Stromal cell of bone marrow (primary cell): ENCODE measurements around the gene PLA2G4C.
A peak's percentile ranks its signal among the peaks of the same experiment; 100 is the strongest.

Experiments
- DNase-seq: peaks from one replicate; pipeline ENCODE4 v3.0.0-alpha.2; 2012; ENCODE audit warnings: low read depth

The PLA2G4C gene

DNA sequence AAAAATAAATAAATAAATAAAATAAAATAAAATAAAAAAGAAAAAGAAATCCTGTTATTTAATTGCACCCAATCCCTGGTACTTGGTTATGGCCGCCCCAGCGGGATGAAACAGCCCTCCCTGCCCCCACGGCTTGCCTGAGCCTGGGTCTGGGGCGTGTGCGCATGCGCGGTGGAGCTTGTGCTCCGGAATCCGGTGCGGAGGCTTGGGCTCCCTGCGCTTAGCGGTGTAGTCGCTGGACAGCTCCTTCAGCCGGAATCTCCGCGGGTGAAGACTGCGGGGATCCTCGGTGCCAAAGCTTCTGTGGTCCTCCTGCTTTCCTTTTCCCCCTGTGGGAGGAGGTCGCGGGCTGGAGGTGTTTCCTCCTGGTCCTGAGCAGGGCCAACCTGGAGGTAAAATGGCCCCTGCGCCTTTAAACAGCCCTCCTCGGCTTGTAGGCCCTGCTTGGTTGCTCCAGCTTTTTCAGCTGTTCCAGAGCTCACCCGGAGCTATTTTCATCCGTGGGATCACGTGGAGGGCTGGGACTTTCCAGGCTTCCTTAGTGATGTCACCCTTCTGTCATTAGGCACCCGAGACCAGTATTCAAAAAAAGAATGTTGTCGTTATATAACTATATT lies at the start of gene PLA2G4C:
Gene PLA2G4C (minus strand): TSS at position 468 of the 617 bp plus-strand sequence. CDS start 4,288 bp downstream, outside the sequence.
- DNase-seq = peak; percentile 88

- DNase-seq = no peak
Measured at GRCh38 chr19:48158210-48158790, 47.7 kb upstream of the PLA2G4C start.

- no peak for DNase-seq
Measured at GRCh38 chr19:48154003-48154402, 43.4 kb upstream of the PLA2G4C start.

GRCh38 chr19:48152551-48152950 lies 41.9 kb upstream of the PLA2G4C start:
- DNase-seq = peak; percentile 46

DNA sequence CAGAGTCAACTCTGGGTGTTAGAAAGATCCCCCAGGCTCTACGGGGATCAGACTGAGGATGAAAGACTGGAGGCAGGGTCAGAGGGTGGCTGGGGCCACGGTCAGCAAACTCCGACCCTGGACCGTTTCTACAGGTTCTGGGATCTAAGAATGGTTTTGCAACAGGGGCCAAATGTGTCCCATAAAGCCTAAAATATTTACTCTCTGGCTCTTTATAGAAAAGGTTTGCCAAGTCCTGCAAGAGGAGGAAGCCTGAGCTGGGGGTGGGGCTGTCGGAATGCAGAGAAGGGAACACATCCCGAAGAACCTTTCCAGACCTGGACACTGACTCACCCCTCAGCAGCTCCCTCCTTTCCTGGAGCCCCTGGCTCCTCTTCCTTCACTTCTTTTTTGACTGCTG lies 38.8 kb upstream of the PLA2G4C start:
- no peak for DNase-seq

DNA sequence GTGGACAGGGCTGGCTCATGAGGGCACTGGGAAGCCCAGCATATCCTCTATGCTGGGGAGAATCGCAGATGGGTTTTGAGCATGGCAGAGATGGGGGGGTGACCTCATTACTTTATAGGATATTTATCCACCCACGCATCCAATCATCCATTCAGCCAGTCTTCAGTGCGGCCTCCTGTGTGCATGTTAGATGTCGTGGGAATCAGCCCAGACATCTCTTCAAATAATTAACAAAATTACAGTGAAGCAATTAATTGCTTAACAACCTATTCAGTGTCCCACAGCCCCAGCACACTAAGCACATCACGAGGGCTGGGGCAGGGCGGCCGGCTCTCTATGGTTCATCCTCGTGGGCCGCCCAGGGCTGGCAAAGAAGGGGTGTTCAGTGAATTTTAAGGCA lies 38.0 kb upstream of the PLA2G4C start:
- no peak for DNase-seq

DNA sequence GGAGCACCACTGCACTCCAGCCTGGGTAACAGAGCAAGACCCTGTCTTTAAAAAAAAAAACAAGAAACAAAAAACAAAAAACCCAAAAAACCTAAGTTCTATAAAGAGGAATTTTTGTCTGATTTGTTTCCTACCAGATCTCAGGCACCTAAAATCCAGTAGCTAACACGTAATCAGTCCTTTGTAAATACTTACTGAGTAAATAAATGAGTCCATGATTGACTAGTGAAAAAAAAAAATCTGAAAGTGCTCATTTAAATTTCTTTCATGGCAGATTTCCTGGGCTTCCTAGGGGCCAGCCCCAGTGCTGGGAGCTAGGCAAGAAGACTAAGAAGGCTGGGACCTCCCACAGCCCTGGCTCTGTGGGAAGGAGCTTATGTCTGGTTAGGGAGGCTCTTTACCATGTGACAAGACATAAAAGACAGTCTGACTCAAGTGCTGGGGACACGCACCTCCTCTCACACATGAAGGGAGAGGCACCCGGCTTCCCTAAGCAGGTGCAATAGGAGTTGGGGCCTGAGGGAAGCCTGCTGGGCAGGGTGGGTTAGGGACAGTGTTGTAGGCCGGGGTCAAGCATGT lies 37.1 kb upstream of the PLA2G4C start:
- DNase-seq = no peak

DNA sequence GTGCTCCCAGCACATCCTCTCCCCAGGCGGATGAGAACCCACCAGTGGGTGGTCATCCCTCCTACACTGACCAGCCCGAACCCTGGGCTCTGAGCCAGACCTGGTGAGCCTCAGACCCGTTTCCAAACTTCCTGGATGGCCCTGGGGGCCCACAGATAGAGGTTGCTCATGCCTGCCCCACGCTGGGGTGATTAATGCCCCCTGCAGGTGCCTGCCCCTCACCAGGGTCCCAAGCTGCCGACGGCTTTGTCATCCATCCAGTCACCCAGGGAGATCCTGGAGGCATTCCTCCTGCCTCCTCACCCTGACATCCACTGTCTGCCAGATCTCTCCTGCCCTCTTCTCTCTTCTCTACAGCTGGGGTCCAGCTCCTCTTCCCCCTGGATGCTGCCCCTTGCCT lies 28.4 kb upstream of the PLA2G4C start:
- DNase-seq = no peak

- DNase-seq = no peak
Measured at GRCh38 chr19:48137411-48137810, 26.8 kb upstream of the PLA2G4C start.

DNA sequence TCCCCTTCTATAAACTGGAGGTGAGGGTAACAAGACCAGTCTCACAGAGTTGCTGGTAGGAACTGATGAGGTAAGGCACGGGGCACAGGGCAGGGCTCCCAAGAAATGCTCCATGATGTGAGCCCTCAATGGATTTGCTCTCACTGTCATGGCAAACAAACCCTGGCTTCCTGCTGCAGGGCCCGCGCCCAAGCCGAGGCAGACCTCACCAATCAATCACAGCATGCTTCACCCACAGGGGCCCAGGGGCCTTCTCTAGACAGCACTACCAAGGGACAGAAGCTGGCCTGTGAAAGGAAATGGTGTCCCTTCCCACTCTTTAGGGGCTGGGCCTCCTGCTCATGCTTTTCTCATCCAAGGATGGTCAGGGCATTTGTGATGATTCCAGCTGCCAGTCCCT lies 25.9 kb upstream of the PLA2G4C start:
- no peak for DNase-seq

DNA sequence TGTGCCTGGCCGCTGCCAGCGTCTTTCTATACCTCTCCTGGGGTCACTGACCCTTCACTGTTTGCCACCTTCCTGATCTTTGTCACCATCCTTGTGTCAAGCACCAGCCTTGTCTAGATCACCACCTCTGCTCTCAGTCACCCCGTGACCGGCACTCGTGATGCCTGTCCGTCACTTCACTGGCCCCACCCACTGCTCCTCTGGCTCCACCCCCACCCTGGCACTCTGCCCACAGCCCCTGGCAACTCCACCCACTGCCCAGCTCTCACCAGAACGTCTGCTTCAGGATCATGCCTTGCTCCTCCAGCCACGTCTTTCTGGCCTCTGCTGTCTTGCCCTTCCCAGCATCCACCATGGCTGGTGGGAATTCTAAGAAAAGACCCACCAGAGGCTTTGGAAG lies 24.8 kb upstream of the PLA2G4C start:
- DNase-seq = no peak

DNA sequence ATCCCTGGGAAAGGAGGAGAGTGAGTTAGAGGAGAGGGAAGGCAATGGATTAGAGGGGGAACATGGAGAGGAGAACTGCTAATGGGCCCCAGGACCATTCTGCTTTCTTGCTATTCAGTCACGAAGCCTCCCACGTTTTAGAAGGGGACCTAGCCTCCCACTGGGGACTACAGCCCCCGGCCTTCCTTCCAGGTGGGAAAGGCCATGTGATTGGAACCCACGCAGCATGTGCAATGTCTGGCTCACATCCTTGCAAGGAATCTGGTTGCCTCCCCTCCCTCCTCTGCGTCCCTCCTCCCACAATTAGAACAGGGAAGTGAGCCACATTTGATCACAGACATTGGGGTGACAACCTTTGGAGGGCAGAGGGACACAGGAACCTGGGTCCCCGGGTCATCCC lies 22.5 kb upstream of the PLA2G4C start:
- DNase-seq = no peak

DNA sequence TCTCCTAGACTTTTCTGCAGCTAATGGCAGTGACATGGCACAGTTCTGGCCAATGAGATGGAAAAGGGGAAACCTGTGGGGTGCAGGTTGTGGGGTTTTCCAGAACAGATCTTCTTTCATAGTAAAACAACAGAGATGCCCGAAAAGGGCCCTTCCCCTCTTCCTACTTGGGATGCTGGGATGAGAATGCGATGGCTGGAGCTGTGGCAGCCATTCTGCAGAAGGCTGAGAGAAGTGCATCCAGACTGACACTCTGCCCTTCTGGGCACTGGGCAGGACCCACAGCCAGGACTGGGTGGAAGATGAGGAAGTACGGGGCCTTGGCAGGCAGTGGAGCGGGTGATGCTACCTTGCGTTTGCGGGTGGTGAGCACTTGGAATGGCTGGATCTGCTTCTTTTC lies 16.9 kb upstream of the PLA2G4C start:
- DNase-seq = no peak

DNA sequence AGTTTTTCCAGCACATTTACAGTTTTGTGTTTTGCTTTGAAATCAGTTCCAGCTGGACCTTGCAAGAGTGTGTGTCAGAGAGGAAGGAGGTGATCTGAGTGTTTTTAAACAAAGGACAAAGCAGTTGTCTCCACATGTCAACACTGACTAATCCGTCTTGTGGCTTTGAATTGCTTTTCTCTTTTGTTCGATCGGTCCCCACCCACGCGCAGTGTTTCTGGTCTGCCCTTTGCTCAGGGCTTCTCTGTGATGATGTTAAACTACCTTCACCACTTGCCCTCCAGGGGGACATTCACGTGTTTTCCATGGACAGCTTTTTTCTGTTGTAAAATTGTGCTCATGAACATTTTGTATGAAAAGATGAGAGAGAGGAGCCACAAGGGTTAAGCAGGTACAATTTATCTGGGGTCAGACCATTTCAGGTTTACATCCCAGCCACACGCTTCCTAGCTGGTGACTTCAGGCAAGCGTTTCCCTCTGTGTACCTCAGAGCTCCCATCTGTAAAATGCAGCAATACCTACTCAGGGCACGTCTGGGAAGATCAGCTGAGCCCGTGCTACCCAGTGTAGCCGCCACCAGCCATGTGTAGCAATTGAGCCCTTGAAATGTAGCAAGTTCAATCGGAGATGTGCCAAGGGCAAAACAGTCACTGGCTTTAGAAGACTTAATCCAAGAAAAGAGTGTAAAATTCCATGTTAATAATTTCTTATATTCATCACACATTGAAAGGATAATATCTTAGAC lies 13.5 kb upstream of the PLA2G4C start:
- DNase-seq = no peak

DNA sequence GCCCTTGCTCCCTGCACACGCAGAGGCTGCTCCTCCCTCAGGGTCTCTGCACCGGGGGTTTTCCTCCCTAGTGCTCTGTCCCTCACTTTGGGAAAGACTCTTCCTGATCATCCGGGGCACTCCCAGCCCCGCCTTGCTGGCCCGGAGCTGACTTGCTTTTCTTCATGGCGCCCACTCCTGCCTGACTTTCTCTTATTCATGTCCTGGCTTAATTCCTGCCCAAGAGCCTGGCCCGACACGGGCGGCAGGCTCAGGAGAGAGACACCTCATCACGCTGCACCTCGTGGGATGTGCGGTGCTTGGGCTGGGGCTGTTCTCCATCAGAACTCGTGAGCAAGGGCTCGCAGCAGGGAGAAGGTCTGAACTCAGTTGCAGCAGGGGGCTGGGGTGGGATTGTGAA lies 11.8 kb upstream of the PLA2G4C start:
- DNase-seq = no peak

DNA sequence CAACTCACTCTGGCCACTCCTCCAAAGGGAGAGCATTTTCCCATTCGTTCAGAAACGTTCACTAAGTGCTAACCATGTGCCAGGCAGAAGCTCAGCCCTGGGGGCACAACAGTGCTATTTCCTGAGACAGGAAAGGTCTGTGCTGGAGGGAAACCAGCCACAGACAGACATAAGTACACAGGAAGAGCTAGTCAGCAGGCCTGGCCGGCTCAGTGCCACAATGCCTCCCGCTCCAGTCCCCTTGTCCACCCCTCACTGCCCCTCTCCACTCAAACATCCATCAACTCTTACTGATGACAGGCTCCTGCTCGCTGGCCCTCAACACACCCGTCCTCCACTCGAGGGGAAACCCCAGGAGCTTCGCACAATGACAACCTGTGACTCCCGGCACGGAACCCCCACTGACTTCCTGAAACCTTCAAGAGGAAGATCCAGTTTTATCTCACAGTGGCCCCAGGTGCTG lies 11.3 kb upstream of the PLA2G4C start:
- no peak for DNase-seq

DNA sequence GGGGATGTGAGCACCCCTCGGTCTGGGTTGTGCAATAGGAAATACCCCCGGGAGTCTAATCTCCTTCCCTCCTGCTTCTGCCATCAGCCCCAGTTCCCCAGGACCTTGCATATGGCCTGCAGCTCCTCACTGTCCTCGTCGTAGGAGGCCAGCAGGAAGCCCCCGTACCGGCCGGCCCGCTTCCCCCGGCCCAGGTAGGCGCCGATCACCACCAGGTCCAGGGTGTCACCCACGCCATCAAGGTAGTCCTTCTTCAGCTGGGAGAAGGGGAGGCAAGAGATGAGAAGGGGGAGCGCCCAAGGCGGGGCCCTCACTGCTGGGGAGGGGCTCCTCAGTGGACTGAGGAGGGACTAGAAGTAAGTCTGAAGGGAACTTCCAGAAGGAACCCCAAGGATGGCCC lies 10.4 kb upstream of the PLA2G4C start:
- no peak for DNase-seq

- no peak for DNase-seq
Measured at GRCh38 chr19:48120505-48120904, 9.9 kb upstream of the PLA2G4C start.

DNA sequence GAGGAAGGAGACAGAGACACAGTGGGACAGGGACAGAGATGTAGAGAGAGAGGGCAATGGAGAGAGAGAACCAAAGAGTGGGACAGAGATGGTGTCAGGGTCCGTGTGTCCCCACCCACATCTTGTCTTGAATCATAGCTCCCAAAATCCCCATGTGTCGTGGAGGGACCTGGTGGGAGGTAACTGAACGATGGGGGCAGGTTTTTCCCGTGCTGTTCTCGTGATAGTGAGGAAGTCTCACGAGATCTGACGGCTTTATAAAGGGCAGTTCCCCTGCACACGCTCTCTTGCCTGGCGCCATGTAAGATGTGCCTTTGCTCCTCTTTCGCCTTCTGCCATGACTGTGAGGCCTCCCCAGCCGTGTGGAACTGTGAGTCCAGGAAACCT lies 7.5 kb upstream of the PLA2G4C start:
- DNase-seq = no peak

- DNase-seq = no peak
Measured at GRCh38 chr19:48117515-48118130, 7.0 kb upstream of the PLA2G4C start.

- no peak for DNase-seq
Measured at GRCh38 chr19:48113190-48113917, 2.7 kb upstream of the PLA2G4C start.

DNA sequence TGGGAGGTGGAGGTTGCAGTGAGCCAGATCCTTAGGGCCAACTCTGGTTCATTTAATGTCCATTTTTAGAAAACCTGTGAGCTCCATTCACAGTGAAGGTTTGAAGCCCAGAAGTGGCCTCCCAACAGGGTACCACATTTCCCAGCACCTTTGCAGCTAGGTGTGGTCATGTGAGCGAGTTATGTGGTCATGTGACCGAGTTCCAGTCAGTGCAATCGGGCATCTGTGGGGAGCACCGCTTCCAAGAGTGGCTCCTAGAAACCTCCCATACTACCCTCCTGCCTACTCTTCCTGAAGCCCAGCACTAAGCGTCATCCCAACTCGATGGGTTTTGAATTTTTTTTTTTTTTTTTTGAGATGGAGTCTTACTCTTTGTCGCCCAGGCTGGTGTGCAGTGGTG lies 663 bp upstream of the PLA2G4C start:
- no peak for DNase-seq
